HepG2 (cell line): Measurements from ENCODE around the gene SYS1. TPM values are rescaled to one million over a fixed set of nuclear protein-coding genes. Genes with fewer than 3 reads are reported as not detected.

Experiments used
- BORCS8-MEF2B ChIP-seq: sonication (generic); formaldehyde crosslinking; IDR thresholded peaks from 2 replicates; pipeline ENCODE4 v1.8.0; 2022; ENCODE audit warnings: mild to moderate bottlenecking, missing genetic modification reagents
- CCDC6 ChIP-seq: sonication (generic); formaldehyde crosslinking; IDR thresholded peaks from 2 replicates; pipeline ENCODE4 v1.8.1; 2022; ENCODE audit warnings: mild to moderate bottlenecking, missing genetic modification reagents, moderate library complexity
- FOXK1 ChIP-seq: sonication (generic); formaldehyde crosslinking; IDR thresholded peaks from 2 replicates; pipeline ENCODE4 v1.4.0; 2020; ENCODE audit warnings: low read depth, missing genetic modification reagents, borderline replicate concordance
- KDM2A ChIP-seq: sonication (generic); formaldehyde crosslinking; IDR thresholded peaks from 2 replicates; pipeline ENCODE4 v1.4.0; 2020; ENCODE audit warnings: low read depth, missing genetic modification reagents, borderline replicate concordance
- MEF2D ChIP-seq: sonication (generic); formaldehyde crosslinking; IDR thresholded peaks from 2 replicates; pipeline ENCODE4 v1.5.1; 2020; ENCODE audit warnings: mild to moderate bottlenecking, missing genetic modification reagents
- MTA3 ChIP-seq: sonication (generic); formaldehyde crosslinking; IDR thresholded peaks from 2 replicates; pipeline ENCODE4 v1.4.0; 2020; ENCODE audit warnings: missing genetic modification reagents
- RBM39 ChIP-seq: fragments of 200-400 bp; formaldehyde crosslinking; IDR thresholded peaks from one replicate; pipeline ENCODE4 v1.6.1; 2018; ENCODE audit warnings: antibody characterized with exemption, mild to moderate bottlenecking, low read depth, low read length; ENCODE audit not compliant: poor library complexity, severe bottlenecking
- RELA ChIP-seq: sonication (generic); formaldehyde crosslinking; IDR thresholded peaks from 2 replicates; pipeline ENCODE4 v1.4.0; 2020; ENCODE audit warnings: missing genetic modification reagents
- SP1 ChIP-seq, 2 experiments: fragments of 450-650 bp in 1 of 2; sonication (generic) in 1 of 2; formaldehyde crosslinking in 1 of 2; IDR thresholded peaks; 2 replicates each; pipeline versions ENCODE4 v1.4.0 to v1.6.1; 2016 to 2020; ENCODE audit warnings: missing genetic modification reagents in 1 of 2
- SP4 ChIP-seq: sonication (generic); formaldehyde crosslinking; IDR thresholded peaks from 2 replicates; pipeline ENCODE4 v1.8.1; 2023; ENCODE audit warnings: mild to moderate bottlenecking, missing genetic modification reagents
- ZNF562 ChIP-seq: sonication (generic); formaldehyde crosslinking; IDR thresholded peaks from 2 replicates; pipeline ENCODE4 v1.8.0; 2022; ENCODE audit warnings: missing genetic modification reagents, borderline replicate concordance
- ZNF766 ChIP-seq: sonication (generic); formaldehyde crosslinking; IDR thresholded peaks from 2 replicates; pipeline ENCODE4 v1.5.0; 2020; ENCODE audit warnings: missing genetic modification reagents, borderline replicate concordance
- ZNF781 ChIP-seq: sonication (generic); formaldehyde crosslinking; IDR thresholded peaks from 2 replicates; pipeline ENCODE4 v1.5.1; 2020; ENCODE audit warnings: borderline replicate concordance, mild to moderate bottlenecking, missing genetic modification reagents; ENCODE audit errors: not compliant biosample characterization
- polyA plus RNA-seq, 8 experiments: library from polyadenylated mRNA; depleted of rRNA in 3 of 8; stranded (reverse) in 7 of 8; unstranded in 1 of 8; fragments of >200 nt; fragmentation: Illumina TruSeq in 4 of 8; extraction: Trizol in 4 of 8; gene quantifications; 2 replicates each; pipeline versions ENCODE4 v1.2.1 to v1.2.3, GENCODE V29; 2011 to 2016; ENCODE audit warnings: low read depth in 4 of 8, missing spikeins in 1 of 8, mixed read lengths in 1 of 8; ENCODE audit not compliant: insufficient read depth in 1 of 8
- total RNA-seq, 5 experiments: library from RNA; depleted of rRNA; stranded (reverse); fragments of >200 nt; fragmentation: Illumina TruSeq; extraction: Trizol; gene quantifications; 2 replicates each; pipeline ENCODE4 v1.2.3, GENCODE V29; 2016; ENCODE audit warnings: low read depth in 1 of 5
- TF ChIP-seq, protein P1 (sequence below): sonication (generic); formaldehyde crosslinking; IDR thresholded peaks from 2 replicates; pipeline ENCODE4 v1.5.1; 2020; ENCODE audit warnings: mild to moderate bottlenecking, missing genetic modification reagents, moderate library complexity
- TF ChIP-seq, protein P2 (sequence below): fragments of 450-650 bp; IDR thresholded peaks from 2 replicates; pipeline ENCODE4 v1.6.1; 2017; ENCODE audit warnings: mild to moderate bottlenecking
- TF ChIP-seq, protein P3 (sequence below): sonication (generic); formaldehyde crosslinking; IDR thresholded peaks from 2 replicates; pipeline ENCODE4 v1.4.0; 2020; ENCODE audit warnings: missing genetic modification reagents
- TF ChIP-seq, protein P4 (sequence below): sonication (generic); formaldehyde crosslinking; IDR thresholded peaks from 2 replicates; pipeline ENCODE4 v1.4.0; 2020; ENCODE audit warnings: missing genetic modification reagents

SYS1 gene
- total and polyA plus RNA-seq, 2 of the 13 experiments (the other 11 are each of a cell fraction or from before 2014, with no cell fraction given): 38.3 to 65.6 TPM

DNA sequence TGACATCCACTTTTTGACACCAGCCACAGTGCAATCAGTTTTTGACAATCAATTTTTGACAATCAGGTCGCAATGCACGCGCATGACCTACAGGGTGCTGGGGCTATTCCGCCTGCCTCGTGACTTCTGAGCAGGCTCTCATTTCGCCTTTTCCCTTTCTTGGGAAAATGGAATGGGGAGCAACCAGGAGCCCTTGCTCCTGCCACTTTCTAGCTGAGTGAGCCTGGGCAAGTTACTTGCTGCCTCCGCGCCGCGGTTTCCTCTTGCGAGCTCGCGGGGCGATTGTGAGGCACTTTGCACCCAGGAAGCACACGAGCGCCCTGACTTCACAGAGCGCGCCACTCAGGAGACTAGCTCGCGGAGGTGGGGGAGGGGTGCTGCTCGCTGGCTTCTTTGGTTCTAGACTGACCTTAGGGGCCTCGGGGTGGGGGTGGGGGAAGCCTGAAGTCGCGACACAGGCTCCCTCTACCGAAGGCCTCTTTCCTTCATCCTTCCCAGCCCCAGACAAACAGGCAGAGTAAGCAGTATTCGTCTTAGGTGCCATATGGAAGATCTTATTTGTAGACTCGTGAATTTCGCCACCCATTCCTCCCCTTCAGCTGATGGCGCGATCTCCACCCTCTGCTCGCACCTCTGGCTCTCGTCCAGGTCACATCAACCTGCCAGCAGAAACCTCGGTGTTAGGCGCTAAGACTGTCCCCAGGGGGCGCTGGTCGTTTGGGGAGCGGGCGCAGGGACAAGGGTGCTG, 10.6 kb downstream of the SYS1 start (continued):
- TF ChIP-seq, protein P1, sequence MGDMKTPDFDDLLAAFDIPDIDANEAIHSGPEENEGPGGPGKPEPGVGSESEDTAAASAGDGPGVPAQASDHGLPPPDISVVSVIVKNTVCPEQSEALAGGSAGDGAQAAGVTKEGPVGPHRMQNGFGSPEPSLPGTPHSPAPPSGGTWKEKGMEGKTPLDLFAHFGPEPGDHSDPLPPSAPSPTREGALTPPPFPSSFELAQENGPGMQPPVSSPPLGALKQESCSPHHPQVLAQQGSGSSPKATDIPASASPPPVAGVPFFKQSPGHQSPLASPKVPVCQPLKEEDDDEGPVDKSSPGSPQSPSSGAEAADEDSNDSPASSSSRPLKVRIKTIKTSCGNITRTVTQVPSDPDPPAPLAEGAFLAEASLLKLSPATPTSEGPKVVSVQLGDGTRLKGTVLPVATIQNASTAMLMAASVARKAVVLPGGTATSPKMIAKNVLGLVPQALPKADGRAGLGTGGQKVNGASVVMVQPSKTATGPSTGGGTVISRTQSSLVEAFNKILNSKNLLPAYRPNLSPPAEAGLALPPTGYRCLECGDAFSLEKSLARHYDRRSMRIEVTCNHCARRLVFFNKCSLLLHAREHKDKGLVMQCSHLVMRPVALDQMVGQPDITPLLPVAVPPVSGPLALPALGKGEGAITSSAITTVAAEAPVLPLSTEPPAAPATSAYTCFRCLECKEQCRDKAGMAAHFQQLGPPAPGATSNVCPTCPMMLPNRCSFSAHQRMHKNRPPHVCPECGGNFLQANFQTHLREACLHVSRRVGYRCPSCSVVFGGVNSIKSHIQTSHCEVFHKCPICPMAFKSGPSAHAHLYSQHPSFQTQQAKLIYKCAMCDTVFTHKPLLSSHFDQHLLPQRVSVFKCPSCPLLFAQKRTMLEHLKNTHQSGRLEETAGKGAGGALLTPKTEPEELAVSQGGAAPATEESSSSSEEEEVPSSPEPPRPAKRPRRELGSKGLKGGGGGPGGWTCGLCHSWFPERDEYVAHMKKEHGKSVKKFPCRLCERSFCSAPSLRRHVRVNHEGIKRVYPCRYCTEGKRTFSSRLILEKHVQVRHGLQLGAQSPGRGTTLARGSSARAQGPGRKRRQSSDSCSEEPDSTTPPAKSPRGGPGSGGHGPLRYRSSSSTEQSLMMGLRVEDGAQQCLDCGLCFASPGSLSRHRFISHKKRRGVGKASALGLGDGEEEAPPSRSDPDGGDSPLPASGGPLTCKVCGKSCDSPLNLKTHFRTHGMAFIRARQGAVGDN (CRISPR knock-in tag): peak; percentile 61
- no peak for TF ChIP-seq ZNF781 (CRISPR knock-in tag)
- peak; percentile 32; the same call in 1 of the 2 replicates for TF ChIP-seq FOXK1 (CRISPR knock-in tag)
- TF ChIP-seq CCDC6: no peak
- TF ChIP-seq, protein P2, sequence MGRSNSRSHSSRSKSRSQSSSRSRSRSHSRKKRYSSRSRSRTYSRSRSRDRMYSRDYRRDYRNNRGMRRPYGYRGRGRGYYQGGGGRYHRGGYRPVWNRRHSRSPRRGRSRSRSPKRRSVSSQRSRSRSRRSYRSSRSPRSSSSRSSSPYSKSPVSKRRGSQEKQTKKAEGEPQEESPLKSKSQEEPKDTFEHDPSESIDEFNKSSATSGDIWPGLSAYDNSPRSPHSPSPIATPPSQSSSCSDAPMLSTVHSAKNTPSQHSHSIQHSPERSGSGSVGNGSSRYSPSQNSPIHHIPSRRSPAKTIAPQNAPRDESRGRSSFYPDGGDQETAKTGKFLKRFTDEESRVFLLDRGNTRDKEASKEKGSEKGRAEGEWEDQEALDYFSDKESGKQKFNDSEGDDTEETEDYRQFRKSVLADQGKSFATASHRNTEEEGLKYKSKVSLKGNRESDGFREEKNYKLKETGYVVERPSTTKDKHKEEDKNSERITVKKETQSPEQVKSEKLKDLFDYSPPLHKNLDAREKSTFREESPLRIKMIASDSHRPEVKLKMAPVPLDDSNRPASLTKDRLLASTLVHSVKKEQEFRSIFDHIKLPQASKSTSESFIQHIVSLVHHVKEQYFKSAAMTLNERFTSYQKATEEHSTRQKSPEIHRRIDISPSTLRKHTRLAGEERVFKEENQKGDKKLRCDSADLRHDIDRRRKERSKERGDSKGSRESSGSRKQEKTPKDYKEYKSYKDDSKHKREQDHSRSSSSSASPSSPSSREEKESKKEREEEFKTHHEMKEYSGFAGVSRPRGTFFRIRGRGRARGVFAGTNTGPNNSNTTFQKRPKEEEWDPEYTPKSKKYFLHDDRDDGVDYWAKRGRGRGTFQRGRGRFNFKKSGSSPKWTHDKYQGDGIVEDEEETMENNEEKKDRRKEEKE: no peak
- peak; percentile 68; the same call in 1 of the 2 replicates for TF ChIP-seq ZNF766 (CRISPR knock-in tag)
- TF ChIP-seq SP1 (IDR thresholded peaks at IDR 0.05): no peak
- TF ChIP-seq SP1 (CRISPR knock-in tag; IDR thresholded peaks at IDR 0.05): peak; percentile 41; the same call in 1 of the 2 replicates
- peak; percentile 92 for TF ChIP-seq KDM2A
- no peak for TF ChIP-seq MTA3 (CRISPR knock-in tag)
- no peak for TF ChIP-seq MEF2D
- TF ChIP-seq, protein P3, sequence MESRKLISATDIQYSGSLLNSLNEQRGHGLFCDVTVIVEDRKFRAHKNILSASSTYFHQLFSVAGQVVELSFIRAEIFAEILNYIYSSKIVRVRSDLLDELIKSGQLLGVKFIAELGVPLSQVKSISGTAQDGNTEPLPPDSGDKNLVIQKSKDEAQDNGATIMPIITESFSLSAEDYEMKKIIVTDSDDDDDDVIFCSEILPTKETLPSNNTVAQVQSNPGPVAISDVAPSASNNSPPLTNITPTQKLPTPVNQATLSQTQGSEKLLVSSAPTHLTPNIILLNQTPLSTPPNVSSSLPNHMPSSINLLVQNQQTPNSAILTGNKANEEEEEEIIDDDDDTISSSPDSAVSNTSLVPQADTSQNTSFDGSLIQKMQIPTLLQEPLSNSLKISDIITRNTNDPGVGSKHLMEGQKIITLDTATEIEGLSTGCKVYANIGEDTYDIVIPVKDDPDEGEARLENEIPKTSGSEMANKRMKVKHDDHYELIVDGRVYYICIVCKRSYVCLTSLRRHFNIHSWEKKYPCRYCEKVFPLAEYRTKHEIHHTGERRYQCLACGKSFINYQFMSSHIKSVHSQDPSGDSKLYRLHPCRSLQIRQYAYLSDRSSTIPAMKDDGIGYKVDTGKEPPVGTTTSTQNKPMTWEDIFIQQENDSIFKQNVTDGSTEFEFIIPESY (CRISPR knock-in tag): peak; percentile 97
- TF ChIP-seq RBM39: peak; percentile 70
- TF ChIP-seq BORCS8-MEF2B (CRISPR knock-in tag): peak; percentile 35; the same call in 1 of the 2 replicates
- no peak for TF ChIP-seq ZNF562 (CRISPR knock-in tag)
- TF ChIP-seq, protein P4, sequence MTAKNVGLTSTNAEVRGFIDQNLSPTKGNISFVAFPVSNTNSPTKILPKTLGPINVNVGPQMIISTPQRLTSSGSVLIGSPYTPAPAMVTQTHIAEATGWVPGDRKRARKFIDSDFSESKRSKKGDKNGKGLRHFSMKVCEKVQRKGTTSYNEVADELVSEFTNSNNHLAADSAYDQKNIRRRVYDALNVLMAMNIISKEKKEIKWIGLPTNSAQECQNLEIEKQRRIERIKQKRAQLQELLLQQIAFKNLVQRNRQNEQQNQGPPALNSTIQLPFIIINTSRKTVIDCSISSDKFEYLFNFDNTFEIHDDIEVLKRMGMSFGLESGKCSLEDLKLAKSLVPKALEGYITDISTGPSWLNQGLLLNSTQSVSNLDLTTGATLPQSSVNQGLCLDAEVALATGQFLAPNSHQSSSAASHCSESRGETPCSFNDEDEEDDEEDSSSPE (CRISPR knock-in tag): 0 out of 2 replicates have a peak, but pooled peaks have one; percentile 11
- 0 out of 2 replicates have a peak, but pooled peaks have one; percentile 21 for TF ChIP-seq SP4 (CRISPR knock-in tag)
- TF ChIP-seq RELA (CRISPR knock-in tag): 0 out of 2 replicates have a peak, but pooled peaks have one; percentile 54
